GM18517 (cell line): ENCODE data around the gene WNT7B.

Source experiments
- ATAC-seq: cut with Tn5 transposase; IDR thresholded peaks from one replicate; pipeline ENCODE4 v1.9.1; 2021; ENCODE audit warnings: mild to moderate bottlenecking, moderate library complexity; ENCODE audit not compliant: unreplicated experiment

The WNT7B gene

GRCh38 chr22:45960477-45961386, 16.2 kb downstream of the WNT7B start:
- ATAC-seq, result no peak

- ATAC-seq, result no peak
Measured at GRCh38 chr22:45959719-45960476, 17.1 kb downstream of the WNT7B start.

- no peak for ATAC-seq
Measured at GRCh38 chr22:45958971-45959370, 18.0 kb downstream of the WNT7B start.

GRCh38 chr22:45957826-45958225, 19.1 kb downstream of the WNT7B start:
- ATAC-seq, result no peak

GRCh38 chr22:45953178-45953577, 23.8 kb downstream of the WNT7B start:
- ATAC-seq, result no peak

GRCh38 chr22:45952553-45952952, 24.4 kb downstream of the WNT7B start:
- no peak for ATAC-seq

- ATAC-seq, result no peak
Measured at GRCh38 chr22:45952151-45952550, 24.8 kb downstream of the WNT7B start.

- no peak for ATAC-seq
Measured at GRCh38 chr22:45949891-45950290, 27.1 kb downstream of the WNT7B start.

GRCh38 chr22:45949258-45949870, 27.6 kb downstream of the WNT7B start:
- ATAC-seq, result no peak

GRCh38 chr22:45948081-45948648, 28.8 kb downstream of the WNT7B start:
- no peak for ATAC-seq

GRCh38 chr22:45946805-45947600, 30.0 kb downstream of the WNT7B start:
- ATAC-seq, result no peak

- no peak for ATAC-seq
Measured at GRCh38 chr22:45945621-45946106, 31.3 kb downstream of the WNT7B start.

- ATAC-seq, result no peak
Measured at GRCh38 chr22:45942787-45943493, 34.0 kb downstream of the WNT7B start.

GRCh38 chr22:45942344-45942743, 34.6 kb downstream of the WNT7B start:
- no peak for ATAC-seq

- no peak for ATAC-seq
Measured at GRCh38 chr22:45938913-45939312, 38.0 kb downstream of the WNT7B start.

GRCh38 chr22:45937960-45938359, 39.0 kb downstream of the WNT7B start:
- ATAC-seq, result no peak

GRCh38 chr22:45935573-45935972, 41.4 kb downstream of the WNT7B start:
- ATAC-seq, result no peak

GRCh38 chr22:45934659-45935341, 42.2 kb downstream of the WNT7B start:
- ATAC-seq, result no peak

- no peak for ATAC-seq
Measured at GRCh38 chr22:45934168-45934564, 42.8 kb downstream of the WNT7B start.
